H1 (cell line): ENCODE data around the gene TPMT. TPM values are rescaled to one million over a fixed set of nuclear protein-coding genes. Genes with fewer than 3 reads are reported as not detected.

Experiments
- CTCF ChIA-PET: fragments of 300-600 bp; sonication (Branson Sonifier 250); formaldehyde crosslinking; loops from one replicate; lab custom pipeline; 2021; ENCODE audit not compliant: partially characterized antibody; lab: Charles Lee
- POLR2A ChIA-PET: fragments of 300-600 bp; sonication (Branson Sonifier 250); formaldehyde crosslinking; loops from one replicate; lab custom pipeline; 2021; ENCODE audit warnings: inconsistent platforms; ENCODE audit not compliant: partially characterized antibody; lab: Charles Lee
- DNase-seq, 2 experiments: peaks; one replicate each; pipeline versions ENCODE4 v3.0.0 to v3.0.0-alpha.2; 2010 to 2022; ENCODE audit warnings: low spot score in 2 of 2, low read depth in 1 of 2, mixed read lengths in 1 of 2
- FAIRE-seq: peaks from 2 replicates; lab custom pipeline; 2011; peaks lifted over from hg19 to GRCh38; lab: Jason Lieb, UNC
- H2AFZ ChIP-seq: 2 replicates; pipeline ENCODE4 v1.8.1; 2012; ENCODE audit warnings: low read length, inconsistent platforms
- H2AK5ac ChIP-seq: 2 replicates; pipeline ENCODE4 v1.6.1; 2013; ENCODE audit warnings: low read depth, low read length
- H2BK120ac ChIP-seq: replicated peaks from 2 replicates; pipeline ENCODE3; 2013; ENCODE audit warnings: low read depth, low read length, inconsistent platforms
- H2BK12ac ChIP-seq: 2 replicates; pipeline ENCODE4 v1.6.1; 2013; ENCODE audit warnings: low read depth, low read length
- H2BK15ac ChIP-seq: 2 replicates; pipeline ENCODE4 v1.6.1; 2013; ENCODE audit warnings: low read length
- H2BK20ac ChIP-seq: 2 replicates; pipeline ENCODE4 v1.6.1; 2013; ENCODE audit warnings: low read length
- H2BK5ac ChIP-seq: 2 replicates; pipeline ENCODE4 v1.6.1; 2013; ENCODE audit warnings: low read depth, low read length
- H3K14ac ChIP-seq: 2 replicates; pipeline ENCODE4 v1.6.1; 2013; ENCODE audit warnings: inconsistent platforms; ENCODE audit not compliant: insufficient read length
- H3K18ac ChIP-seq: 2 replicates; pipeline ENCODE4 v1.6.1; 2013; ENCODE audit warnings: low read length; ENCODE audit errors: extremely low read depth
- H3K23ac ChIP-seq: 2 replicates; pipeline ENCODE4 v1.6.1; 2013; ENCODE audit warnings: inconsistent platforms; ENCODE audit not compliant: insufficient read length
- H3K23me2 ChIP-seq: 2 replicates; pipeline ENCODE4 v1.6.1; 2013; ENCODE audit warnings: low read depth, low read length
- H3K27ac ChIP-seq: 2 replicates; pipeline ENCODE4 v1.6.1; 2011; ENCODE audit warnings: low read depth, low read length, inconsistent platforms
- H3K27me3 ChIP-seq, 4 experiments: replicated peaks in 1 of 4; 1 replicate in 1 of 4; 2 replicates in 3 of 4; pipeline versions ENCODE4 v1.6.1 to v1.8.1; 2011 to 2013; ENCODE audit warnings: low read length in 3 of 4, mild to moderate bottlenecking in 3 of 4, inconsistent platforms in 2 of 4, mixed read lengths in 2 of 4, moderate library complexity in 1 of 4; ENCODE audit not compliant: control insufficient read depth in 3 of 4, insufficient read depth in 3 of 4; ENCODE audit errors: extremely low read depth in 1 of 4
- H3K36me3 ChIP-seq, 4 experiments: 2 replicates each; pipeline versions ENCODE4 v1.6.1 to v1.8.1; 2011 to 2013; ENCODE audit warnings: mild to moderate bottlenecking in 4 of 4, low read length in 3 of 4, moderate library complexity in 2 of 4, control low read depth in 1 of 4, inconsistent platforms in 1 of 4; ENCODE audit not compliant: insufficient read depth in 4 of 4, control insufficient read depth in 2 of 4
- H3K4ac ChIP-seq: replicated peaks from 2 replicates; pipeline ENCODE3; 2013; ENCODE audit warnings: low read length, low read depth, mixed read lengths, inconsistent platforms; ENCODE audit not compliant: insufficient read length
- H3K4me1 ChIP-seq, 4 experiments: replicated peaks in 1 of 4; 1 replicate in 1 of 4; 2 replicates in 3 of 4; pipeline versions ENCODE4 v1.6.1 to v1.8.1; 2011 to 2013; ENCODE audit warnings: low read length in 3 of 4, inconsistent platforms in 2 of 4, mixed read lengths in 1 of 4; ENCODE audit not compliant: insufficient read depth in 4 of 4, control insufficient read depth in 3 of 4
- H3K4me2 ChIP-seq, 2 experiments: 2 replicates each; pipeline versions ENCODE4 v1.6.1 to v1.8.1; 2011 to 2013; ENCODE audit warnings: low read depth in 2 of 2, low read length in 2 of 2, control low read depth in 1 of 2, inconsistent platforms in 1 of 2, mild to moderate bottlenecking in 1 of 2; ENCODE audit not compliant: insufficient read depth in 1 of 2
- H3K4me3 ChIP-seq, 4 experiments: fragments of 200-600, 300-600 bp in 1 of 4; sonication (generic), shearing (Covaris generic), sonication (Bioruptor Twin) in 1 of 4; 2 replicates each; pipeline versions ENCODE4 v1.5.1 to v1.8.1; 2011 to 2016; ENCODE audit warnings: low read length in 4 of 4, low read depth in 3 of 4, control low read depth in 2 of 4, inconsistent platforms in 2 of 4, mild to moderate bottlenecking in 2 of 4, mixed read lengths in 1 of 4, moderate library complexity in 1 of 4; ENCODE audit not compliant: insufficient read depth in 2 of 4; ENCODE audit errors: extremely low read depth in 1 of 4
- H3K56ac ChIP-seq: replicated peaks from 2 replicates; pipeline ENCODE3; 2013; ENCODE audit warnings: low read depth, mild to moderate bottlenecking, mixed read lengths, low read length, inconsistent platforms; ENCODE audit not compliant: insufficient read length
- H3K79me1 ChIP-seq: 2 replicates; pipeline ENCODE4 v1.6.1; 2013; ENCODE audit warnings: low read depth, low read length, control low read depth
- H3K79me2 ChIP-seq, 2 experiments: 2 replicates each; pipeline versions ENCODE4 v1.6.1 to v1.8.1; 2012 to 2013; ENCODE audit warnings: low read length in 2 of 2, mild to moderate bottlenecking in 2 of 2, inconsistent platforms in 1 of 2; ENCODE audit not compliant: insufficient read depth in 2 of 2, control insufficient read depth in 1 of 2
- H3K9ac ChIP-seq, 4 experiments: replicated peaks in 1 of 4; 1 replicate in 1 of 4; 2 replicates in 3 of 4; pipeline versions ENCODE4 v1.6.1 to v1.8.1; 2011 to 2013; ENCODE audit warnings: low read depth in 3 of 4, low read length in 3 of 4, control low read depth in 2 of 4, mild to moderate bottlenecking in 2 of 4, moderate library complexity in 2 of 4, inconsistent platforms in 1 of 4; ENCODE audit errors: extremely low read depth in 1 of 4
- H3K9me3 ChIP-seq, 2 experiments: 2 replicates each; pipeline versions ENCODE4 v1.6.1 to v1.8.1; 2012 to 2013; ENCODE audit warnings: mild to moderate bottlenecking in 2 of 2, moderate library complexity in 2 of 2, control low read depth in 1 of 2, inconsistent platforms in 1 of 2, low read depth in 1 of 2, low read length in 1 of 2, mixed read lengths in 1 of 2; ENCODE audit not compliant: insufficient read depth in 2 of 2
- H4K20me1 ChIP-seq, 2 experiments: replicated peaks in 1 of 2; 2 replicates each; pipeline versions ENCODE3 to v1.8.1; 2011 to 2013; ENCODE audit warnings: inconsistent platforms in 2 of 2, low read length in 2 of 2, mild to moderate bottlenecking in 1 of 2; ENCODE audit not compliant: insufficient read depth in 2 of 2, control insufficient read depth in 1 of 2
- H4K5ac ChIP-seq: 2 replicates; pipeline ENCODE4 v1.6.1; 2013; ENCODE audit warnings: low read length, low read depth, mixed read lengths, inconsistent platforms; ENCODE audit not compliant: insufficient read length
- H4K8ac ChIP-seq: 2 replicates; pipeline ENCODE4 v1.8.0; 2013; ENCODE audit warnings: mild to moderate bottlenecking, moderate library complexity, low read length, inconsistent platforms; ENCODE audit not compliant: insufficient read depth; ENCODE audit errors: extremely low read depth
- H4K91ac ChIP-seq: replicated peaks from 2 replicates; pipeline ENCODE3; 2013; ENCODE audit warnings: low read length, mixed read lengths, inconsistent platforms; ENCODE audit not compliant: insufficient read length
- GABPA ChIP-seq: IDR thresholded peaks from 2 replicates; pipeline ENCODE4 v1.6.1; 2011; ENCODE audit warnings: mild to moderate bottlenecking, low read length, moderate library complexity, borderline replicate concordance; ENCODE audit not compliant: insufficient read depth
- JUND ChIP-seq: IDR thresholded peaks from 2 replicates; pipeline ENCODE4 v1.6.1; 2011; ENCODE audit warnings: mild to moderate bottlenecking, improper control_type of control experiment, low read length
- POLR2A ChIP-seq, 2 experiments: IDR thresholded peaks; 1 replicate in 1 of 2; 2 replicates in 1 of 2; pipeline ENCODE4 v1.6.1; 2011; ENCODE audit warnings: low read depth in 2 of 2, low read length in 2 of 2, mild to moderate bottlenecking in 2 of 2; ENCODE audit errors: control extremely low read depth in 1 of 2
- POU5F1 ChIP-seq: IDR thresholded peaks from 2 replicates; pipeline ENCODE4 v1.6.1; 2011; ENCODE audit warnings: low read depth, mild to moderate bottlenecking, low read length, moderate library complexity
- SAP30 ChIP-seq: fragments of 300-600 bp; sonication (generic); IDR thresholded peaks from 2 replicates; pipeline ENCODE4 v1.7.1; 2012; ENCODE audit warnings: low read length, moderate library complexity, mild to moderate bottlenecking, inconsistent platforms; ENCODE audit not compliant: insufficient read depth, insufficient replicate concordance
- SIN3A ChIP-seq, 2 experiments: IDR thresholded peaks in 1 of 2; conservative IDR thresholded peaks in 1 of 2; 2 replicates each; pipeline ENCODE4 v1.6.1; 2011 to 2012; ENCODE audit warnings: low read length in 2 of 2, improper control_type of control experiment in 1 of 2, low read depth in 1 of 2, mild to moderate bottlenecking in 1 of 2
- SP2 ChIP-seq: IDR thresholded peaks from 2 replicates; pipeline ENCODE4 v1.6.1; 2012; ENCODE audit warnings: mild to moderate bottlenecking, low read length, inconsistent platforms
- SUZ12 ChIP-seq: fragments of 200-600 bp; sonication (generic); IDR thresholded peaks from 2 replicates; pipeline ENCODE4 v1.6.1; 2012; ENCODE audit warnings: mild to moderate bottlenecking, inconsistent platforms, low read length, moderate library complexity, mixed read lengths
- TAF1 ChIP-seq: IDR thresholded peaks from 2 replicates; pipeline ENCODE4 v1.6.1; 2011; ENCODE audit warnings: mild to moderate bottlenecking, low read depth, low read length
- WGBS, 2 experiments: shearing (Covaris generic) in 1 of 2; methylation state at CpG; one replicate each; pipeline versions ENCODE4 v1.1.6 to v1.1.7; 2013 to 2015; ENCODE audit warnings: low lambda C conversion rate in 2 of 2, mixed read lengths in 2 of 2, inconsistent platforms in 1 of 2, low coverage in 1 of 2, missing lambda C conversion rate in 1 of 2; ENCODE audit not compliant: insufficient replicate concordance in 2 of 2, insufficient coverage in 1 of 2, insufficient read length in 1 of 2; ENCODE audit errors: extremely low coverage in 1 of 2, missing lambda C conversion rate in 1 of 2; 5-methylcytosine and 5-hydroxymethylcytosine counted together
- long read RNA-seq, 2 experiments: library from RNA in 1 of 2; library from capped mRNA in 1 of 2; stranded (forward); transcript quantifications; one replicate each; pipeline ENCODE4 v2.0.0, GENCODE V29; 2021; ENCODE audit warnings: inconsistent platforms in 1 of 2
- polyA minus RNA-seq, 3 experiments: library from RNA; depleted of rRNA, polyadenylated mRNA; stranded (reverse); fragments of >200 nt; gene quantifications; 1 replicate in 2 of 3; 2 replicates in 1 of 3; pipeline ENCODE4 v1.2.3, GENCODE V29; 2011
- polyA plus RNA-seq, 7 experiments: library from polyadenylated mRNA; depleted of rRNA in 3 of 7; stranded (reverse) in 5 of 7; unstranded in 2 of 7; fragments of >200 nt in 5 of 7; fragments of 200-250 nt in 2 of 7; gene quantifications; 1 replicate in 5 of 7; 2 replicates in 1 of 7; 4 replicates in 1 of 7; pipeline versions ENCODE4 v1.2.1 to v1.2.3, GENCODE V29; 2011 to 2013; ENCODE audit warnings: missing spikeins in 2 of 7, mixed read lengths in 2 of 7
- total RNA-seq: library from RNA; stranded (reverse); fragmentation: NEBNext Ultra II Directional; extraction: Animal tissue kit (Norgen Biotek cat#: 25700); gene quantifications from 2 replicates; pipeline ENCODE4 v1.2.1, GENCODE V29; 2021

TPMT gene
- total RNA-seq (17.2 and 18.3 TPM in 2 replicates), polyA plus RNA-seq (2011; rRNA removed) (7.9 and 12.3 TPM in 2 replicates), polyA minus RNA-seq (2011; rRNA and poly(A)+ RNA removed) (7.0 and 10.0 TPM in 2 replicates)
- polyA plus RNA-seq (2011; cell fraction: cytosol; rRNA removed): 12.5 TPM
- 5.9 TPM for polyA plus RNA-seq (2011; cell fraction: nucleus; rRNA removed)
- 12.0 to 21.6 TPM (median 12.7 TPM) in 4 replicates for polyA plus RNA-seq (2012, experiment 1 of 2)
- 3.0 TPM for polyA plus RNA-seq (2012, experiment 2 of 2)
- polyA plus RNA-seq (2013, experiment 1 of 2): 14.9 TPM
- polyA plus RNA-seq (2013, experiment 2 of 2): 14.4 TPM
- 4.5 TPM for polyA minus RNA-seq (2011; cell fraction: cytosol; rRNA and poly(A)+ RNA removed)
- polyA minus RNA-seq (2011; cell fraction: nucleus; rRNA and poly(A)+ RNA removed): 10.4 TPM
- long read RNA-seq, experiment 1, transcript TPMT-201 (9 exons, 3,181 nt): major isoform, 14 of 32 reads
- long read RNA-seq, experiment 1, partial matches to known transcripts: 5 of 32 reads
- long read RNA-seq, experiment 1, other reads (novel, unspliced or antisense): 13 of 32 reads
- long read RNA-seq, experiment 2, transcript TPMT-201 (9 exons, 3,181 nt): major isoform, 54 of 68 reads
- long read RNA-seq, experiment 2, partial matches to known transcripts: 0 of 68 reads
- long read RNA-seq, experiment 2, other reads (novel, unspliced or antisense): 14 of 68 reads

DNA sequence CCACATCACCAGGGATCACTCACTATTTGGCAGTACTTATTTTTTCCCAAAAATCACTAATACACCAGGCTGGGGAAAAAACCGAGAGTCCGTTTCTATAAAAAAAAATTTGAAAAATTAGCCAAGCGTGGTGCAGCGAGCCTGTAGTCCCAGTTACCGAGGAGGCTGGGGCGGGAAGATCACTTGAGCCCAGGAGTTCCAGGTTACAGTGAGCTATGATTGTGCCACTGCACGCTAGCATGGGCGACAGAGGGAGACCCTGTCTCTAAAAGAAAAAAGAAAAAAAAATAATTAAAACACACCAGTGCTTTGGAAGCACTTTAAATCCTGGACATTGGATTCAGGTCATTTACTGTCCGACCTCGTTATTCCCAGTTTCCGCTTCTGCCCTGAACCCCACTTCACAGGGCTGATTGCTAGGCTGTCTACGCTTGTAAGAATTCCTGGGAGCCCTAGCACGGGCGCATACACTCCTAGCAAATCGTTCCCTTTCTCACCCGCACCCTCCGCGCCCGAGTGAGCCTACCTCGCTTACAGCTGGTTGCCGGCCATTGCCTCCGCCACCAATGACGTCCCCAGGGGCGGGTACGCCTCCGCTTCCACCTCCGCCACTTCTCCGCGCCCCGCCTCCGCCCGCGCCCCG, at the start of gene TPMT:
Gene TPMT, minus strand, starts transcription at position 571 of the 643 bp plus-strand sequence. CDS start 5,950 bp downstream, outside the sequence.
- POLR2A ChIA-PET: interaction anchor here (0.6 to 1.6 kb wide), 4 partner anchors 12 to 225 kb away, joined by 3 to 5 read pairs (median 3); no protein-coding TSS in a partner anchor
- Histone ChIP-seq H3K23ac (no peak within 1 kb of the TSS), H2BK5ac (no peak within 1 kb of the TSS; the same call in 1 of the 2 replicates), H4K8ac (no peak within 1 kb of the TSS; the same call in 1 of the 2 replicates), H3K4me1 (peaks cover 0 to 3% (median 1%) of the 10 kb centered on the region in 4 experiments; a peak in 2 of 7 replicates), H3K36me3 (no peaks in the 10 kb centered on the region), H4K20me1 (no peaks in the 10 kb centered on the region), H3K18ac (0 out of 2 replicates have a peak within 1 kb of the TSS, but pooled peaks have one; percentile 32), H2BK15ac (no peak within 1 kb of the TSS), H3K79me1 (no peaks in the 10 kb centered on the region), H3K79me2 (no peaks in the 10 kb centered on the region), H3K14ac (no peak within 1 kb of the TSS), H2AK5ac (no peak within 1 kb of the TSS), H3K9ac (peak within 1 kb of the TSS; percentile 76 to 85 (median 80)), H3K4ac (no peak within 1 kb of the TSS), H2BK12ac (no peak within 1 kb of the TSS), H3K23me2 (peaks cover 1% of the 10 kb centered on the region; the same call in 1 of the 2 replicates), H3K4me3 (peak within 1 kb of the TSS; percentile 84 to 99 (median 94)), H2AFZ (peak within 1 kb of the TSS; percentile 85), H4K5ac (no peak within 1 kb of the TSS), H2BK20ac (no peak within 1 kb of the TSS), H4K91ac (no peak within 1 kb of the TSS), H2BK120ac (peak within 1 kb of the TSS; percentile 43), H3K27me3 (no peaks in the 10 kb centered on the region), H3K9me3 (no peaks in the 10 kb centered on the region), H3K56ac (peak within 1 kb of the TSS; percentile 79), H3K27ac (peak within 1 kb of the TSS; percentile 67; the same call in 1 of the 2 replicates), H3K4me2 (peak within 1 kb of the TSS; percentile 71 to 78)
- DNase-seq: no peak
- FAIRE-seq: no peak
- CTCF ChIA-PET: interaction anchor here (0.6 kb wide), 1 partner anchor 37 kb away, joined by 3 read pairs; no protein-coding TSS in a partner anchor
- WGBS, 2 experiments: 1% methylated on average over 19 of the region's 34 CpGs; no CpG with 5 or more reads in 1 of the 2 experiments
- TF ChIP-seq GABPA (no peak), TAF1 (peak; percentile 87), JUND (no peak), POLR2A (IDR thresholded peaks at IDR 0.05; ENCODE audit: control extremely low read depth in 1 of 2, low read depth in 2 of 2, low read length in 2 of 2) (peak; percentile 69 to 79; a peak in 2 of 3 replicates), POU5F1 (no peak), SIN3A (conservative IDR thresholded peaks at IDR 0.05 in 1 of 2, IDR thresholded peaks at IDR 0.05 in 1 of 2; ENCODE audit: low read depth in 1 of 2, low read length in 2 of 2) (peak; percentile 62 to 85; a peak in 2 of 4 replicates), SP2 (no peak), SAP30 (peak; percentile 69), SUZ12 (no peak)
